HG03469 (cell line): ENCODE measurements around the gene SLC38A2.

Source experiments
- ATAC-seq: cut with Tn5 transposase; IDR thresholded peaks from one replicate; pipeline ENCODE4 v1.9.1; 2021; ENCODE audit warnings: mild to moderate bottlenecking, moderate library complexity, moderate number of reproducible peaks; ENCODE audit not compliant: unreplicated experiment

The SLC38A2 gene

DNA sequence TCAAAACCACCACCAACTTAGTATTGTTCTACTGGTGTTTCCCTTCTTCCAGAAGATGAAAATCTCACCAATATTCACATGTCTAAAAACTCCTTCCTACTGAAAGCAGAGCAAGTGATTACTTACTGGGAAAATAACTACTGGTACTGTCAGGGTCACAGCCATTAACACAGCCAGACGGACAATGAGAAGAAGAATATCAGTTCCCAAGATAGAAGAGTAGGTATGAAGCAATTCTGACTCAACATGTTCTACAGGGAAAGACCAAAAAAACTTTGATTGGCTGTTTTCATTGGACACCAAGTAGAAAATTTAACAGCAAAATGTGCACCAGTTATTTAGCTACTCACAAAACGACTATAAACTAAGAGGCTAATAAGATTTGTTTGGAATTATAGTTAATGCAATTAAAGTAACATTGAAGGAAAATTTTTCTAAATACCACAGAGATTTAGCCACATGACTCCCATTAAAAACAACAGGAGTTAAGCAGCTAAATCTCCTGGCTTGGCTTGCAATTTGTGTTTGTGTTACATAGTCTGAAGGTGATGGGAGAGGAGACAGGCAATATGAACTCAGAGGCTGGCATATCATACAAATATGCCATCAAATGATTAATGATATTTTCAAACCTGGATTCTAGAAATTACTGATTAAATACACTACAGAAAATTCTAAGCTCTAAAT, 9.5 kb downstream of the SLC38A2 start:
- ATAC-seq, result no peak

DNA sequence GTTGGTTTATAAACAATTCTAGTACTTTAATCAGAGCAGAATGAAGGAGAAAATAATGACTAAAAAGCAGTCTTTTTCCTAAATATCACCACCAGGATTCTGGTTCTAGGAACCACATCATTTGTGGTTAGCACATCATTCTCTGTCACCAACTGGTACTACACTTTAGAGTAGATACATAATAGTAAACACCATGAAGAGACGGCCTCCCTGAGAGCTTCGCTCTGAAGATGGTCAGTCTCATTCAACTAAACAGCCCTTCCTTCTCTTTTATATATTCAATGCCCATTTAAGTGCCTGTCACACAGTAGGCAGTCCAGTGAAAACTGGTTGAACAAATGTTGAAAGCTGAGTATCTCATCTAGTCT, 10.9 kb downstream of the SLC38A2 start:
- ATAC-seq, result no peak

GRCh38 chr12:46360908-46361666, 11.5 kb downstream of the SLC38A2 start:
- peak; percentile 57 for ATAC-seq

GRCh38 chr12:46360370-46360769, 12.2 kb downstream of the SLC38A2 start:
- ATAC-seq, result no peak

GRCh38 chr12:46359667-46360280, 12.8 kb downstream of the SLC38A2 start:
- no peak for ATAC-seq

- no peak for ATAC-seq
Measured at GRCh38 chr12:46358791-46359666, 13.5 kb downstream of the SLC38A2 start.

DNA sequence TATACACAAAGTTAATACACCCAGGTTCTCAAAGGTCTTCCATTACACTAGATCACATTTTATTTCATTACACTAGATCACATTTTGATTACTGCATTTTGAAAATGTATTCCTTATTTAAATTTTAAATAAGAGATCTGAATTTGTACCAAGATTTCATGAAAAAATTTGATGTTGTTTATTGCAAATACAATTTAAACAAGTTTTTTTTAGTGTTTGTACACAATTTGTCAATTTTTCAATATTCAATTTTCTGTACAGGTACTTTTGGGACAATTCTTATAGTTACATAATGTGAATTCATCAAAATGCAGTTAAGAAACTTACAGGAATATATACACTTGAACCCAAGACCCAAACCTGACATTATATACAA, 14.3 kb downstream of the SLC38A2 start:
- ATAC-seq, result no peak

GRCh38 chr12:46357438-46358324, 14.9 kb downstream of the SLC38A2 start:
- ATAC-seq, result no peak

DNA sequence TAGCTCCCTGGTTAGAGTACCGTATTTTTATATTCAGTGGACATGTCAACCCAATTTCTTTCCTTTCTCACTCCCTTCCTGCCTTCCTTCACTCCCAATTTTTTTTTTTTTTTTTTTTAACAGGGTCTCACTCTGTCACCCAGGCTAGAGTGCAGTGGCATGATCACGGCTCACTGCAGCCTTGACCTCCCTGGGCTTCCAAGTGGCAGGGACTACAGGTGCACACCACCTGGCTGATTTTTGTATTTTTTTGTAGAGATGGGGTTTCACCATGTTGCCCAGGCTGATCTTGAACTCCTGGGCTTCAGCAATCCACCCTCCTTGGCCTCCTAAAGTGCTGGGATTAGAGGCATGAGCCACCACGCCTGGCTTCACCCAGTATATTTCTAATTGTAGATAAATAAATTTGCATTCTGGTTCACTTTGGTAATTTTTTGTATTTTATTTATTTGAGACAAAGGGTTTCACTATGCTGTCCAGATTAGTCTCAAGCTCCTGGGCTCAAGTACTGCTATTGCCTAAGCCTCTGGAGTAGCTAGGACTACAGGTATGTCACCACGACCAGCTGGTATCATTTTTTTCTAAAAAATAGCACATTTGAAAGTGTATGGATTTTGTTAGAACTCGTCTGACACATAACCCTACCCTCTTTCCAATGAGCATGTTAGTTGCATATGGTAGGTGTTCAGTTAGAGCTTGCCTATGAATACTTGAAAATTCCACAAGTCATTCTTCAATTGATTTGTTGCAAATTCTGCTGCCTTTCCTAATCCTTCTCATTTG, 15.7 kb downstream of the SLC38A2 start:
- no peak for ATAC-seq

GRCh38 chr12:46354802-46355199, 17.8 kb downstream of the SLC38A2 start:
- ATAC-seq, result no peak

DNA sequence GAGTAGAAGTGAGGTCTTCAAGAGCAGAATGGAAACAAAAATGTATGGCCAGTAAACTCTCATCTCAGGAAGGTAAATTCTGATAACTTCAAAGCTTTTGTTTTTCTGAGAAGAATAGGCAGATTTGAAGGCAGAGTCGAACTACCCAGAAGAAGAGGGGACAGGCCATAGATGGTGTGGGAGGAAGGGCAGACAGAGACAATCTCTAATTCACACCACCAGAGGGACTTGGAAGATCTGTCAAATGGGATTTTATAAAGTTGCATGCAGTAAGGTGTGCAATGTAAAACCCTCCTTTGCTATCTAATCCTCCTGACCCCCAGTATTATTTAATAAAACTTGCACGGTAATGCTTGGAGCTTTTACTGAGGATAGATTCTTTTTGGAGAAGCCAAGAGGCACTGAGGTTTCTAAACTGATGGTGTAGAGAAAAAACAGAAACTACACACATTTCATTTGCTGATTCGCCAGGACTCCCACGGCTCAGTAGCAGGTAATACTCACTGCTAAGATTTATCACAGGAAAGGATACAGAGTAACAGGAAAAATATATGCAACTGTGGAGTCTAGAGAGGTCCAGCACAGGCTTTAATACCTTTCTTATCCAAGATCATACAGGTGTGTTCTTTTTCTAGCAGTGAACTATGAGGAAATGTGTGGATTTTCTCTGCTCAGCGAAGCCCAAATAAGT, 18.3 kb downstream of the SLC38A2 start:
- no peak for ATAC-seq

DNA sequence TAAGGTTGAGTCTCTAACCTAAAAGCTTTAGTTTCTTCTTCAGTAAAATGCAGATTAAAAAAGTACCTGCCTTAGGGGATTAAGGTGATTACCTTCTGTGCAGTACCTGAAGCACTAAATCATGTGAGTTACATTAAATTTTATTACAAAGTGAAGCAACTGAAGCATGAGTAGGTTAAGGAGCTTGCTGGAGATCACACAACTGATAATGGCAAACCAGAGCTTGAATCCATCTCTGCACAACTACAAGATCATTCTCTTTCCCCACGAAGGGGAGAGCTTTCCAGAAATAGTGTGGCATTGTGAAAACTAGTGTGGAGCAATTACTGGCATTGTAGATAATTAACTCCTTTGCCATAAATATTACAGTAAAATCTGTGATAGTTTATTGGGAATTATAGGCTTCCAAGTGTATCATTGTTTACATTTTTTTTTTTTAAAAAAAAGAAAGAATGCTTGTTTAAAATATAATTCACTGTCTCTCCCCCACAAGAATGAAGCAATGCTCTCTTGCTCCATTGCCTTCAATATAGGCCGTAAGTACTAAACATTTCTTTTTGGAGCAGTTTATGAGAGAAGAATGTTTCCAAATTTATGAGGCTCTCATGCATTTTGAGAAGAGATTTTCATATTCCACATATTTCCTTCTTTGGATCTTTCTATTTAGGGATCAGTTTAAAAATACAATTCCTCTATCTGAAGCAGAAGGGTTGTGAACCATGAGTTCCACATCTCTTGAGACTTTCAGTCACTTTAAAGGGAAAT, 20.5 kb downstream of the SLC38A2 start:
- ATAC-seq, result no peak

DNA sequence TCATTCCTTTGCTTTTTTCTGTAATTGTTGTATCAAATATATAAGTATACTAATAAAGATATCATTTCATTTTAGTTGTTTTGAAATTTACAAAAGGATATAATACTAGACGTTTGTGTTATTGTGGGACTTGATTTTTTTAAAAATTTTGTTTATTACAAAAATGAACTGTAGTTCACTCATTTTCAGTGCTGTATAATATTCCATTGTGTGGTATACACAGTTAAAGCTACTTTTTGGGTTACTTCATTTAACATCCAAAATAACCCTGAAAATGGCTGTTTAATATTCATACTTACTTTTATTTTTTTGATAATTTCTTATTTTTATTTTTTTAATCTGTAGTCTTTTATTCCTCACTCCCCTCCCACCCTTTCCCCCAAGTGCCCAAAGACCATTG, 21.4 kb downstream of the SLC38A2 start:
- no peak for ATAC-seq

GRCh38 chr12:46349253-46349652, 23.3 kb downstream of the SLC38A2 start:
- ATAC-seq, result no peak

GRCh38 chr12:46343118-46343852, 29.3 kb downstream of the SLC38A2 start:
- no peak for ATAC-seq

DNA sequence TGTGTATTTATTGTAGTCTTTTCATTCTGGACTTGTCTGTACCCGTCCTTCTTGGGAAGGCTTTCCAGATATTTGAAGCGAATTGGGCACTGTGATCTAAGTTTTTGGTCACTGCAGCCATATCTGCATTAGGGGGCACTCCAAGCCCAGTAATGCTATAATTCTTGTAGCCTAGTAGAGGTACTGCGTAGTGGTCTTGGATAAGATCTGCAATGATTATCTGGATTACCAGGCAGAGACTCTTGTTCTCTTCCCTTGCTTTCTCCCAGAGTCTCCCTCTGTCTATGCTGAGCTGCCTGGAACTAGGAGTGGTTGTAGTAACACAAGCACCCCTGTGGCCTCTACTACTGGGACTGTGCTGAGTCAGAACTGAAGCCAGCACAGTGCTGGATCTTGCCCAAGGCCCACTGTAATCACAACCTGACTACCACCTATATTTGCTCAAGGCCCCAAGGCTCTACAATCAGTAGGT, 30.0 kb downstream of the SLC38A2 start:
- ATAC-seq, result no peak

GRCh38 chr12:46339051-46339450, 33.5 kb downstream of the SLC38A2 start:
- ATAC-seq, result no peak
